ENCODE data around the gene SCN10A.

SCN10A gene

GRCh38 chr3:38726751-38727150, 89.3 kb downstream of the SCN10A start:
- DNase-seq (ENCODE audit: low read depth), result no peak
- TF ChIP-seq CTCF (IDR thresholded peaks at IDR 0.05; ENCODE audit: control insufficient read depth, insufficient read depth, low read depth, low read length, missing control alignments), result no peak
- H3K4me3 ChIP-seq (ENCODE audit: control insufficient read depth, low read depth, low read length), result no peak overlapping the region

GRCh38 chr3:38725726-38726419, 90.1 kb downstream of the SCN10A start:
- DNase-seq (ENCODE audit: low read depth), result peak; percentile 38
- no peak overlapping the region for H3K4me3 ChIP-seq (ENCODE audit: control insufficient read depth, low read depth, low read length)
- no peak for TF ChIP-seq CTCF (IDR thresholded peaks at IDR 0.05; ENCODE audit: control insufficient read depth, insufficient read depth, low read depth, low read length, missing control alignments)

GRCh38 chr3:38724392-38724736, 91.7 kb downstream of the SCN10A start:
- DNase-seq (ENCODE audit: low read depth), result no peak

GRCh38 chr3:38723569-38724391, 92.2 kb downstream of the SCN10A start:
- no peak overlapping the region for H3K4me3 ChIP-seq (ENCODE audit: control insufficient read depth, low read depth, low read length)
- DNase-seq (ENCODE audit: low read depth), result no peak
- TF ChIP-seq CTCF (IDR thresholded peaks at IDR 0.05; ENCODE audit: control insufficient read depth, insufficient read depth, low read depth, low read length, missing control alignments), result no peak

More at GRCh38 chr3:38724392-38724736, 91.7 kb downstream of the SCN10A start:
- no peak overlapping the region for H3K4me3 ChIP-seq (ENCODE audit: control insufficient read depth, low read depth, low read length)
- TF ChIP-seq CTCF (IDR thresholded peaks at IDR 0.05; ENCODE audit: control insufficient read depth, insufficient read depth, low read depth, low read length, missing control alignments), result no peak

- TF ChIP-seq CTCF (IDR thresholded peaks at IDR 0.05; ENCODE audit: control insufficient read depth, insufficient read depth, low read depth, low read length, missing control alignments), result no peak
- H3K4me3 ChIP-seq (ENCODE audit: control insufficient read depth, low read depth, low read length), result no peak overlapping the region
- DNase-seq (ENCODE audit: low read depth), result peak; percentile 24
These were observed 93.0 kb downstream of the SCN10A start for GRCh38 chr3:38722781-38723568.

GRCh38 chr3:38721207-38721772, 94.7 kb downstream of the SCN10A start:
- no peak overlapping the region for H3K4me3 ChIP-seq (ENCODE audit: control insufficient read depth, low read depth, low read length)
- no peak for DNase-seq (ENCODE audit: low read depth)
- TF ChIP-seq CTCF (IDR thresholded peaks at IDR 0.05; ENCODE audit: control insufficient read depth, insufficient read depth, low read depth, low read length, missing control alignments), result no peak

Data from AG09309 (cell line).